ENCODE results near the gene UHRF2. TPM values are rescaled to one million over a fixed set of nuclear protein-coding genes. Genes with fewer than 3 reads are reported as not detected.
"Not testable (repeated sequence)": the region's sequence is repeated elsewhere in the genome, so short reads cannot be mapped to it uniquely, and the experiment has no call there.

The UHRF2 gene, protein sequence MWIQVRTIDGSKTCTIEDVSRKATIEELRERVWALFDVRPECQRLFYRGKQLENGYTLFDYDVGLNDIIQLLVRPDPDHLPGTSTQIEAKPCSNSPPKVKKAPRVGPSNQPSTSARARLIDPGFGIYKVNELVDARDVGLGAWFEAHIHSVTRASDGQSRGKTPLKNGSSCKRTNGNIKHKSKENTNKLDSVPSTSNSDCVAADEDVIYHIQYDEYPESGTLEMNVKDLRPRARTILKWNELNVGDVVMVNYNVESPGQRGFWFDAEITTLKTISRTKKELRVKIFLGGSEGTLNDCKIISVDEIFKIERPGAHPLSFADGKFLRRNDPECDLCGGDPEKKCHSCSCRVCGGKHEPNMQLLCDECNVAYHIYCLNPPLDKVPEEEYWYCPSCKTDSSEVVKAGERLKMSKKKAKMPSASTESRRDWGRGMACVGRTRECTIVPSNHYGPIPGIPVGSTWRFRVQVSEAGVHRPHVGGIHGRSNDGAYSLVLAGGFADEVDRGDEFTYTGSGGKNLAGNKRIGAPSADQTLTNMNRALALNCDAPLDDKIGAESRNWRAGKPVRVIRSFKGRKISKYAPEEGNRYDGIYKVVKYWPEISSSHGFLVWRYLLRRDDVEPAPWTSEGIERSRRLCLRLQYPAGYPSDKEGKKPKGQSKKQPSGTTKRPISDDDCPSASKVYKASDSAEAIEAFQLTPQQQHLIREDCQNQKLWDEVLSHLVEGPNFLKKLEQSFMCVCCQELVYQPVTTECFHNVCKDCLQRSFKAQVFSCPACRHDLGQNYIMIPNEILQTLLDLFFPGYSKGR
- 64.1 TPM for polyA plus RNA-seq (2013, experiment 1 of 4)
- 66.5 TPM for polyA plus RNA-seq (2013, experiment 2 of 4)
- 53.8 TPM for polyA plus RNA-seq (2013, experiment 3 of 4)
- polyA plus RNA-seq (2013, experiment 4 of 4), result 54.2 TPM

DNA sequence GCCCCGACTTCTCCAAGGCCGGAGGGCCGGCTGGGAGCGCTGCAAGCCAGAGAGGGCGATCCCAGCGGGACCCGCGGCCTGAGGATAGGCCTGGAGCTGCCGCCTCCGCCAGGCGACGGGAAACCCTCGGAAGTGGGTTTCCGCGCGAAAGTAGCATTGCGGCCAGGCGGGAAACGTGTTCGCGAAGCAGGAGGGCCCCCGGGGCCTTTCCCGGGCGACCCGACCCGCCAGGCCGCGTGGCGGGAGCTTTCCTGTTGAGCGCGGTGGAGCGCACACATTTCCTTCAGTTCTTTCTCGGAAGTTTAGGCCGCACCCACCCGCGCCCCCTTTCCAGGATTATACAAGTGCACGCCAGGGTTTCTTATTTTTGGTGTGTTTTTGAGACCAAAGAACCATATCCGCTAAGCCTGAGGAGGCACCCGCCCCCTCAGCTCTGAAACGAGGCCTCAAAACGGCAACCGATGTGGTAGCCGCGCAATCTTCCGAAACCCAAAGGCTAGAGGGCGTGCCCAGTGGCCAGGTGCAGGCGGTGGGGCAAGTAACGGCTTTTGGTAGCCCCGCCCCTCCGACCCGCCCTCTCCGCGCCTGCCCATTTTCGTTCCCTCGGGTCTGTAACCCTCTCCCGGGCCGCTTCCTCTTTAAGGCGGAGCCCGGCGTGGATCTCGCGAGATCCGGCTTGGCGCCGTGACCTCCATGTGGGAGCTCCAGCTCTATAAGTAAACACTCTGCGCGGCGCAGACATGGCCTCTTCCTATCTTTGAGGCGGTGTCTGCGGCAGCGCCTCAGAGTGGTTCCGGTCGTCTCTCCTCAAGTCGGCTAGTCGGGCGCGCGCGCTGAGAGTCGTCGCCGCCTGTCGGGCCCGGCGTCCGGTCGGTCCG lies at the start of gene UHRF2:
Gene UHRF2 (plus strand): TSS at position 713 of the 878 bp plus-strand sequence. CDS start 292 bp downstream, outside the sequence.
- peak within 1 kb of the TSS; percentile 64 for H3K27ac ChIP-seq (ENCODE audit: insufficient read depth, low read depth, low read length, poor library complexity, severe bottlenecking)
- H3K4me1 ChIP-seq (ENCODE audit: control insufficient read depth, insufficient read depth, low read length), result peaks cover 6% of the 10 kb centered on the region
- H3K9me3 ChIP-seq (ENCODE audit: control insufficient read depth, low read length), result no peaks in the 10 kb centered on the region
- peaks cover 3% of the 10 kb centered on the region for H3K27me3 ChIP-seq (ENCODE audit: control insufficient read depth, insufficient read depth, low read length, poor library complexity, severe bottlenecking)
- peak within 1 kb of the TSS; percentile 64 for H3K4me3 ChIP-seq (ENCODE audit: insufficient read depth, low read depth, low read length)
- no peaks in the 10 kb centered on the region for H3K36me3 ChIP-seq (ENCODE audit: control insufficient read depth, insufficient read depth, low read length)
- 26 to 27% methylated on average over 88 of the region's 88 CpGs for WGBS, 2 experiments

DNA sequence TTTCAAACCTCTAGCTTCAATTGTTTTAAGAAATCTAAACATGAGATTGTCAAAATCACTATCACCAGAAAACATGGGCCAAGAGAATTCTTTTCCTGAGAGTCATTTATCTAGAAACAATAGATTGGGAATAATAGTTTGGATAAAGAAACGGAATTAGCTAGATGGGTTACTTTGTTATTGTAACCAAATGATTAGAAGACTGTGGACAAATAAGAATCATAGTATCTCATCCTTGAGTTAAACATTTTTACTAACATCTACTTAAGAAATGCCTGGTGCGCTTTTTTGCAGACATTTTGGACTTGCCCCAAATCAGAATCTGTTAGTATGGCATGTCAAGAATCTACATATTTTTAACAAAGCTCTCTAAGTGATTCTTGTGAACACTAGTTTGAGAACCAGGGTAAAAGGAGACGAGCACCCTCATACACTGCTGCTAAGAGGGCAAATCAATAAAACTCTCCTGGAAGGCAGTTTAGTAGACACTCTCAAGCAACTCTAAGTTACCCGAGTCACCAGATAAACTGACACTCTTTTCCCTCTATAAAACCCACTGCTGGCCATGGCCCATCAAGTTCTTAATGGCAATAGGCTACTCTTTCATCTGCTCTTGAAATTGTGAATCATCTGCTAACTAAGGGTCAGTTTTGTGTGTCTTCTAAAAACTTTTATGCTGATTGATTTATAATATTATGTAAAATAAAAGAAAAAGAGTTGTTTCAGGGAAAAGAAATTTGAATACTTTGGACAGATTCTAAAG lies 45.7 kb upstream of the UHRF2 start:
- no peak overlapping the region for H3K4me3 ChIP-seq (ENCODE audit: insufficient read depth, low read depth, low read length)
- no peaks in the 10 kb centered on the region for H3K36me3 ChIP-seq (ENCODE audit: control insufficient read depth, insufficient read depth, low read length)
- 96% methylated on average over 3 to 4 of the region's 4 CpGs for WGBS, 2 experiments
- H3K4me1 ChIP-seq (ENCODE audit: control insufficient read depth, insufficient read depth, low read length), result no peaks in the 10 kb centered on the region
- peaks cover 2% of the 10 kb centered on the region for H3K9me3 ChIP-seq (ENCODE audit: control insufficient read depth, low read length)
- H3K27me3 ChIP-seq (ENCODE audit: control insufficient read depth, insufficient read depth, low read length, poor library complexity, severe bottlenecking), result no peaks in the 10 kb centered on the region
- no peak overlapping the region for H3K27ac ChIP-seq (ENCODE audit: insufficient read depth, low read depth, low read length, poor library complexity, severe bottlenecking)

DNA sequence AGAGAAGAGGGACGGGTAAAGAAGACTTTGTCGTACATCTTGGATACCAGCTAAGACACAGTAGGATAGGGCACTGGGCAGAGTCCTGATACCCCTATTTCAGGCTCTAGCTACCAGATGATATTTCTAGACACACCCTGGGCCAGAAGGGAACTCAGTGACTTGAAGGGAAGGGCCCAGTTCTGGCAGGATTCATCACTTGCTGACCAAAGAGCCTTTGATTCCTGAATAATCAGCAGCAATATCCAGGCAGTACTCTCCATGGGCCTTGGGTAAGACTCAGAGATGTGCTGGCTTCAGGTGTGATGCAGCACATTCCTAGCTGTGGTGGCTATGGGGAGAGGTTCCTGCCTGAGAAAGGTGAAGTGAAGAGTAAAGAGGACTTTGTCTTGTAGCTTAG lies 44.2 kb upstream of the UHRF2 start:
- no peaks in the 10 kb centered on the region for H3K36me3 ChIP-seq (ENCODE audit: control insufficient read depth, insufficient read depth, low read length)
- H3K4me1 ChIP-seq (ENCODE audit: control insufficient read depth, insufficient read depth, low read length), result no peaks in the 10 kb centered on the region
- no peak overlapping the region for H3K27ac ChIP-seq (ENCODE audit: insufficient read depth, low read depth, low read length, poor library complexity, severe bottlenecking)
- WGBS, 2 experiments, result 87% methylated on average over 2 of the region's 2 CpGs
- peaks cover 2% of the 10 kb centered on the region for H3K9me3 ChIP-seq (ENCODE audit: control insufficient read depth, low read length)
- H3K27me3 ChIP-seq (ENCODE audit: control insufficient read depth, insufficient read depth, low read length, poor library complexity, severe bottlenecking), result no peaks in the 10 kb centered on the region
- no peak overlapping the region for H3K4me3 ChIP-seq (ENCODE audit: insufficient read depth, low read depth, low read length)

DNA sequence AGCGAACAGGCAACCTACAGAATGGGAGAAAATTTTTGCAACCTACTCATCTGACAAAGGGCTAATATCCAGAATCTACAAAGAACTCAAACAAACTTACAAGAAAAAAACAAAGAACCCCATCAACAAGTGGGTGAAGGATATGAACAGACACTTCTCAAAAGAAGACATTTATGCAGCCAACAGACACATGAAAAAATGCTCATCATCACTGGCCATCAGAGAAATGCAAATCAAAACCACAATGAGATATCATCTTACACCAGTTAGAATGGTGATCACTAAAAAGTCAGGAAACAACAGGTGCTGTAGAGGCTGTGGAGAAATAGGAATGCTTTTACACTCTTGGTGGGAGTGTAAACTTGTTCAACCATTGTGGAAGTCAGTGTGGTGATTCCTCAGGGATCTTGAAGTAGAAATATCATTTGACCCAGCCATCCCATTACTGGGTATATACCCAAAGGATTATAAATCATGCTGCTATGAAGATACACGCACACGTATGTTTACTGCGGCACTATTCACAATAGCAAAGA lies 31.5 kb upstream of the UHRF2 start:
- not testable (repeated sequence) for H3K27ac ChIP-seq (ENCODE audit: insufficient read depth, low read depth, low read length, poor library complexity, severe bottlenecking)
- 93 to 97% methylated on average over 3 of the region's 4 CpGs for WGBS, 2 experiments

DNA sequence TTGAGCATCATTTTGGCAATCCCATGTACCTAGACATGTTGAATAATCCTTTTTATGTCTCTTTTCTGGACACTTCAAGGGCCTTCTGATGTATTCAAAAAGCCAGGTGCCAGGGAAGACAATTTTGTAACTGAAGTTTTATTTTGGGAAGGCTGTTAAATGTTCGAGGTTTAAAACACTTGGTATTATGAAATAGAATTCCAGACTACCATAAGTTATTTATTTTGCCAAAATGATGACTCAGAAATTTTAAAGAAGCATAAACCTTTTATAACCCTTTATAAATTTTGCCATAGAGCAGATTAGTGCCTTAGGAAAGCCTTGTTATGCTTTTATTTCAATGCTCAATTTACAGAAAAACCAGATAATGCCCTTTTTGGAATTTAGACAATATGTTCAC lies 30.3 kb upstream of the UHRF2 start:
- 100% methylated on average over 1 of the region's 1 CpG; no CpG with 5 or more reads in 1 of the 2 experiments for WGBS, 2 experiments
- Histone ChIP-seq H3K9me3 (ENCODE audit: control insufficient read depth, low read length) (no peaks in the 10 kb centered on the region), H3K4me3 (ENCODE audit: insufficient read depth, low read depth, low read length) (no peak overlapping the region), H3K4me1 (ENCODE audit: control insufficient read depth, insufficient read depth, low read length) (no peaks in the 10 kb centered on the region), H3K36me3 (ENCODE audit: control insufficient read depth, insufficient read depth, low read length) (no peaks in the 10 kb centered on the region), H3K27me3 (ENCODE audit: control insufficient read depth, insufficient read depth, low read length, poor library complexity, severe bottlenecking) (no peaks in the 10 kb centered on the region), H3K27ac (ENCODE audit: insufficient read depth, low read depth, low read length, poor library complexity, severe bottlenecking) (no peak overlapping the region)

More for the DNA sequence above, 31.5 kb upstream of the UHRF2 start:
- not testable (repeated sequence) for H3K4me3 ChIP-seq (ENCODE audit: insufficient read depth, low read depth, low read length); H3K27me3 ChIP-seq (ENCODE audit: control insufficient read depth, insufficient read depth, low read length, poor library complexity, severe bottlenecking); H3K4me1 ChIP-seq (ENCODE audit: control insufficient read depth, insufficient read depth, low read length); H3K9me3 ChIP-seq (ENCODE audit: control insufficient read depth, low read length); H3K36me3 ChIP-seq (ENCODE audit: control insufficient read depth, insufficient read depth, low read length)

DNA sequence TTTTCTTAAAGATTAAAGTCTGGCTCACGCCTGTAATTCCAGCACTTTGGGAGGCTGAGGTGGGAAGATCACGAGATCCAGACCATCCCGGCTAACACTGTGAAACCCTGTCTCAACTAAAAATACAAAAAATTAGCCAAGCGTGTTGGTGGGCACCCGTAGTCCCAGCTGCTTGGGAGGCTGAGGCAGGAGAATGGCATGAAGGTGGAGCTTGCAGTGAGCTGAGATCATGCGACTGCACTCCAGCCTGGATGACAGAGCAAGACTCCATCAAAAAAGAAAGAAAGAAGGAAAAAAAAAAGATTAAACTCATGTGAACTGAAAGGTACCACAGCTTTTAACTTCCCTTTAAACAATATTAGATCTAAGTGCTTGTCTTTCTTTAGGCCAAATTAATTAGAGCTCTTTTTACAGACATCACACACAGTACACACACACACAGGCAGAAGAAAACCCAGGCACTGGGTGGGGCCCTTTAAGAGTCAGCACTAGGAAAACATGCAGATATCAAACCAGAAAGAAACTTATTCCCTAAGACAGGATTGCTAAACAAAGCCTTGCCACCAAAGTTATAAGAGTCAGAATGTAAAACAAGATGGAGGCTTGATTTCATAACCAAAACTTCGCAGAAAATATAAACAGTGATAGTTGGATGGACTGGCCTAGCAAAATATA lies 29.3 kb upstream of the UHRF2 start:
- no peaks in the 10 kb centered on the region for H3K27me3 ChIP-seq (ENCODE audit: control insufficient read depth, insufficient read depth, low read length, poor library complexity, severe bottlenecking)
- no peaks in the 10 kb centered on the region for H3K36me3 ChIP-seq (ENCODE audit: control insufficient read depth, insufficient read depth, low read length)
- no peak overlapping the region for H3K4me3 ChIP-seq (ENCODE audit: insufficient read depth, low read depth, low read length)
- no peaks in the 10 kb centered on the region for H3K4me1 ChIP-seq (ENCODE audit: control insufficient read depth, insufficient read depth, low read length)
- 94 to 95% methylated on average over 6 to 7 of the region's 7 CpGs for WGBS, 2 experiments
- no peaks in the 10 kb centered on the region for H3K9me3 ChIP-seq (ENCODE audit: control insufficient read depth, low read length)
- no peak overlapping the region for H3K27ac ChIP-seq (ENCODE audit: insufficient read depth, low read depth, low read length, poor library complexity, severe bottlenecking)

GRCh38 chr9:6384732-6385131 lies 28.3 kb upstream of the UHRF2 start:
- Histone ChIP-seq H3K27me3 (ENCODE audit: control insufficient read depth, insufficient read depth, low read length, poor library complexity, severe bottlenecking) (no peaks in the 10 kb centered on the region), H3K4me1 (ENCODE audit: control insufficient read depth, insufficient read depth, low read length) (no peaks in the 10 kb centered on the region), H3K36me3 (ENCODE audit: control insufficient read depth, insufficient read depth, low read length) (no peaks in the 10 kb centered on the region), H3K4me3 (ENCODE audit: insufficient read depth, low read depth, low read length) (no peak overlapping the region), H3K9me3 (ENCODE audit: control insufficient read depth, low read length) (no peaks in the 10 kb centered on the region), H3K27ac (ENCODE audit: insufficient read depth, low read depth, low read length, poor library complexity, severe bottlenecking) (no peak overlapping the region)
- WGBS, 2 experiments, result 68 to 82% methylated on average over 2 of the region's 2 CpGs

DNA sequence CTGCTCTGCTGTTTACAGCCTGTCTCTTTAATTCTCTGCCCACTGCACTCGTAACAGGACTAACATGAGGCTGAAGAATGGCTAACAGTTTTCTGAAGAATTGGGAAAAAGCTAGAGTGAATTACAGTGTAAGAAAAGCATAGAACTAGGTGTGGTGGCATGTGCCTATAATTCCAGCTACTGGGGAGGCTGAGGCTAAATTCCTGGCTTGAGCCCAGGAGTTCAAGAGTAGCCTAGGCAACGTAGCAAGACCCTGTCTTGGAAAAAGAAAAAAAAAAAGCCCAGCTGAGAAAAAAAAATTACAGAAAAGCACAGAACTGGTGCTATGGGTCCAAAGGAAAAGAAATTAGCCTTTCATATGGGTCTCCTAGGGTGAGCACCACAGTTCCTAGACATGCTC lies 13.9 kb upstream of the UHRF2 start:
- no peak overlapping the region for H3K4me3 ChIP-seq (ENCODE audit: insufficient read depth, low read depth, low read length)
- H3K36me3 ChIP-seq (ENCODE audit: control insufficient read depth, insufficient read depth, low read length), result no peaks in the 10 kb centered on the region
- H3K27me3 ChIP-seq (ENCODE audit: control insufficient read depth, insufficient read depth, low read length, poor library complexity, severe bottlenecking), result no peaks in the 10 kb centered on the region
- H3K4me1 ChIP-seq (ENCODE audit: control insufficient read depth, insufficient read depth, low read length), result no peaks in the 10 kb centered on the region
- 79 to 88% methylated on average over 2 of the region's 2 CpGs for WGBS, 2 experiments
- H3K9me3 ChIP-seq (ENCODE audit: control insufficient read depth, low read length), result no peaks in the 10 kb centered on the region
- no peak overlapping the region for H3K27ac ChIP-seq (ENCODE audit: insufficient read depth, low read depth, low read length, poor library complexity, severe bottlenecking)

GRCh38 chr9:6405371-6405770 lies 7.6 kb upstream of the UHRF2 start:
- Histone ChIP-seq H3K36me3 (ENCODE audit: control insufficient read depth, insufficient read depth, low read length) (no peaks in the 10 kb centered on the region), H3K4me3 (ENCODE audit: insufficient read depth, low read depth, low read length) (no peak overlapping the region), H3K27ac (ENCODE audit: insufficient read depth, low read depth, low read length, poor library complexity, severe bottlenecking) (no peak overlapping the region), H3K9me3 (ENCODE audit: control insufficient read depth, low read length) (no peaks in the 10 kb centered on the region), H3K4me1 (ENCODE audit: control insufficient read depth, insufficient read depth, low read length) (no peaks in the 10 kb centered on the region), H3K27me3 (ENCODE audit: control insufficient read depth, insufficient read depth, low read length, poor library complexity, severe bottlenecking) (peaks cover under 1% of the 10 kb centered on the region)
